Mucosa of gallbladder (tissue), 1 donor: ENCODE results near the gene FKBP10. TPM values are rescaled to one million over a fixed set of nuclear protein-coding genes. Genes with fewer than 3 reads are reported as not detected.
A peak's percentile ranks its signal among the peaks of the same experiment; 100 is the strongest.

ENCODE experiments used
- DNase-seq: peaks from one replicate; pipeline ENCODE4 v3.0.0-alpha.2; 2020; ENCODE audit warnings: low spot score
- total RNA-seq: library from RNA; stranded (reverse); gene quantifications from one replicate; pipeline ENCODE4 v1.2.1, GENCODE V29; 2021
- donor health status: DM: no; HTN: no; CAD: no.

The FKBP10 gene
- total RNA-seq, 1 donor from 2014 or later, result 59.2 TPM

GRCh38 chr17:41784207-41784744, 28.5 kb upstream of the FKBP10 start:
- no peak for DNase-seq

- DNase-seq, result no peak
Measured at GRCh38 chr17:41785091-41785858, 27.5 kb upstream of the FKBP10 start.

- DNase-seq, result peak; percentile 75
Measured at GRCh38 chr17:41785859-41786226, 27.0 kb upstream of the FKBP10 start.

GRCh38 chr17:41786227-41787020, 26.4 kb upstream of the FKBP10 start, which contains the start of gene JUP:
TSS of gene JUP (minus strand) at chr17:41786711. CDS start at chr17:41771854, 14,857 bp downstream.
- DNase-seq, result peak; percentile 100

GRCh38 chr17:41787021-41787418, 25.8 kb upstream of the FKBP10 start:
- DNase-seq, result no peak

GRCh38 chr17:41792845-41793783, 19.7 kb upstream of the FKBP10 start:
- DNase-seq, result peak; percentile 68

GRCh38 chr17:41793784-41794539, 18.8 kb upstream of the FKBP10 start:
- no peak for DNase-seq

- DNase-seq, result no peak
Measured at GRCh38 chr17:41794540-41794975, 18.2 kb upstream of the FKBP10 start.

- no peak for DNase-seq
Measured at GRCh38 chr17:41796121-41796895, 16.5 kb upstream of the FKBP10 start.

GRCh38 chr17:41797377-41797776, 15.4 kb upstream of the FKBP10 start:
- DNase-seq, result no peak

GRCh38 chr17:41799366-41799765, 13.4 kb upstream of the FKBP10 start:
- DNase-seq, result no peak

- peak; percentile 65 for DNase-seq
Measured at GRCh38 chr17:41800601-41801373, 12.0 kb upstream of the FKBP10 start.

- DNase-seq, result peak; percentile 81
Measured at GRCh38 chr17:41801374-41802271, 11.2 kb upstream of the FKBP10 start.

- no peak for DNase-seq
Measured at GRCh38 chr17:41803049-41804020, 9.5 kb upstream of the FKBP10 start.

GRCh38 chr17:41806685-41807445, 5.9 kb upstream of the FKBP10 start:
- DNase-seq, result peak; percentile 29
